Psoas muscle (tissue), 7 donors: ENCODE measurements around the gene DNM3. TPM values are rescaled to one million over a fixed set of nuclear protein-coding genes. Genes with fewer than 3 reads are reported as not detected.

Experiments
- polyA plus RNA-seq, 3 donors: library from polyadenylated mRNA; stranded (reverse); fragments of 200-250 nt; gene quantifications; one replicate each; pipeline ENCODE4 v1.2.3, GENCODE V29; 2013
- total RNA-seq, 4 donors: library from RNA; stranded (reverse); fragmentation: NEBNext Ultra II Directional in 2 of 4; extraction: Animal tissue kit (Norgen Biotek cat#: 25700) in 2 of 4; gene quantifications; one replicate each; pipeline versions ENCODE4 v1.2.1 to v1.2.4, GENCODE V29; 2021 to 2023
- donor health status: healthy with polysubstance abuse.
- donor health status: DM: no; HTN: no; CAD: no; lungs with moderate emphysema.
- donor health status: Bipolar disorder and iron deficiency.
- donor health status: healthy.
- donor health status: DM: no; HTN: no; CAD: no.
- donor health status: DM: no; HTN: no; CAD: no.
- donor health status: DM: yes; HTN: yes; CAD: no.

The DNM3 gene
- total and polyA plus RNA-seq, 7 donors: 0.31 to 1.0 (median 0.77) TPM

Other genes starting within 250 kb of the DNM3 start
- under 1 TPM in 1 of 4 donors, not detected in 3; 0.10 TPM for gene MYOCOS, start 219.3 kb upstream of the DNM3 start, total RNA-seq
- not detected for gene MYOCOS, start 219.3 kb upstream of the DNM3 start, polyA plus RNA-seq
- gene MYOC, start 188.8 kb upstream of the DNM3 start, total RNA-seq: 10 to 100 TPM in 1 of 4 donors, 1 to 10 TPM in 3; 3.1 to 12.6 (median 5.1) TPM
- 1 to 10 TPM; 1.1 to 2.4 (median 1.5) TPM for gene MYOC, start 188.8 kb upstream of the DNM3 start, polyA plus RNA-seq
- gene VAMP4, start 99.4 kb upstream of the DNM3 start, total RNA-seq: 10 to 100 TPM in 1 of 4 donors, 1 to 10 TPM in 3; 5.7 to 10.3 (median 7.9) TPM
- 10 to 100 TPM in 1 of 3 donors, 1 to 10 TPM in 2; 4.6 to 11.3 (median 5.6) TPM for gene VAMP4, start 99.4 kb upstream of the DNM3 start, polyA plus RNA-seq
- 10 to 100 TPM; 19.0 to 26.8 (median 23.1) TPM for gene METTL13, start 59.8 kb upstream of the DNM3 start, total RNA-seq
- 10 to 100 TPM; 15.0 to 66.4 (median 41.4) TPM for gene METTL13, start 59.8 kb upstream of the DNM3 start, polyA plus RNA-seq